Measurements from ENCODE around the gene KCNN4. TPM values are rescaled to one million over a fixed set of nuclear protein-coding genes. Genes with fewer than 3 reads are reported as not detected.
A peak's percentile ranks its signal among the peaks of the same experiment; 100 is the strongest.

The KCNN4 gene
- total and polyA plus RNA-seq, 10 of the 15 experiments (the other 5 are each of a cell fraction or from before 2014, with no cell fraction given), result 1.4 to 112 (median 77.9) TPM

DNA sequence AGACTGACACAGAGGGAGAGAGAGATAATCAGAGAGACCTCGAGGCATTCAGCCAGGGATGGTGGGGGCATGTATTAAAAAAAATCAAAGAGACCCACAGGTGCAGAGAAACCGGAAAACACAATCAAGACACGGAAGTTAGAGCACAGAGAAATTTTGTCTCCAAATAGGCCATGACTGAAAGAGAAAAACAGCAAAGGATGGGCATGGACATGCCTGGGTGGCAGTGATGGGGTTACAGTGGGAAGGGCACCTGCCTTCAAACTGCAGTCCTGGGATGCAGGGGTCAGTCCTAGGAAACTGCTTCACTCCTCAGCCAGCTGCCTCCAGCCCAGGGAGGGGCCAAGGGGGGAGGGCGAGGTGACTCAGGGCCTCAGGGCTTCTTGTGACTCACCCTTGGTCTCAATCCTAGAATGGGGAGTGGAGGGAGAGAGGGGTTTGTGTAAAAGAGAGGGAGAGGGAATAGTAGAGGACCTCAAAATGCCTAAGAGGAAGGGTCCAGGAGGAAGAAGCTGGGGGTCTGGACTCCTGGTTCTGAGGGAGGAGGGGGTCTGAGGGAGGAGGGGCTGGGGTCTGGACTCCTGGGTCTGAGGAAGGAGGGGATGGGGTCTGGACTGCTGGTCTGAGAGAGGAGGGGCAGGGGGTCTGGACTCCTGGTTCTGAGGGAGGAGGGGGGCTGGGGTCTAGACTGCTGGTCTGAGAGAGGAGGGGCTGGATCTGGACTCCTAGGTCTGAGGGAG, 3.6 kb upstream of the KCNN4 start (continued):
- TF ChIP-seq PAX5 (IDR thresholded peaks at IDR 0.05; ENCODE audit: borderline replicate concordance, low read depth, low read length), result peak; percentile 90; the same call in 1 of the 2 replicates
- TF ChIP-seq MTA2 (IDR thresholded peaks at IDR 0.05; ENCODE audit: low read depth), result no peak
- TF ChIP-seq TCF12 (IDR thresholded peaks at IDR 0.05; ENCODE audit: low read depth, low read length), result 0 out of 2 replicates have a peak, but pooled peaks have one; percentile 29
- TF ChIP-seq WRNIP1 (IDR thresholded peaks at IDR 0.05; ENCODE audit: borderline replicate concordance, low read depth, low read length), result no peak
- TF ChIP-seq ZNF592 (IDR thresholded peaks at IDR 0.05), result no peak
- no peak for TF ChIP-seq SIN3A (IDR thresholded peaks at IDR 0.05; ENCODE audit: low read depth, low read length)
- TF ChIP-seq SMC3 (IDR thresholded peaks at IDR 0.05; ENCODE audit: borderline replicate concordance, low read length), result no peak
- no peak for TF ChIP-seq CHD1 (IDR thresholded peaks at IDR 0.05; ENCODE audit: low read depth, low read length)
- no peak for TF ChIP-seq ELK1 (IDR thresholded peaks at IDR 0.05; ENCODE audit: low read depth, low read length)
- TF ChIP-seq MEF2A (IDR thresholded peaks at IDR 0.05; ENCODE audit: insufficient read depth, low read depth, low read length), result 0 out of 2 replicates have a peak, but pooled peaks have one; percentile 59
- no peak for TF ChIP-seq ASH2L (IDR thresholded peaks at IDR 0.05; ENCODE audit: borderline replicate concordance, low read depth)
- peak; percentile 47 for TF ChIP-seq POLR2A (IDR thresholded peaks at IDR 0.05; ENCODE audit: low read depth, low read length)
- TF ChIP-seq IKZF1 (conservative IDR thresholded peaks at IDR 0.05), result no peak; the same call in 1 of the 2 replicates
- peak; percentile 81 for TF ChIP-seq EED (IDR thresholded peaks at IDR 0.05; ENCODE audit: low read depth)
- peak; percentile 11 to 41; a peak in 3 of 4 replicates for TF ChIP-seq IKZF2 (IDR thresholded peaks at IDR 0.05)
- no peak for TF ChIP-seq KLF5 (IDR thresholded peaks at IDR 0.05; ENCODE audit: partially characterized antibody)
- no peak for TF ChIP-seq HSF1 (IDR thresholded peaks at IDR 0.05; ENCODE audit: low read depth, low read length)
- no peak for TF ChIP-seq NFXL1 (IDR thresholded peaks at IDR 0.05; ENCODE audit: borderline replicate concordance)
- no peak for TF ChIP-seq PRDM15 (CRISPR knock-in tag; IDR thresholded peaks at IDR 0.05)
- TF ChIP-seq ZNF207 (IDR thresholded peaks at IDR 0.05; ENCODE audit: borderline replicate concordance), result no peak
- no peak for TF ChIP-seq HDAC2 (IDR thresholded peaks at IDR 0.05)
